Activated CD4-positive, alpha-beta T cell treated with anti-CD3 and anti-CD28 coated beads, Interleukin-2, Interleukin-6, amounts not matched to agents 100 ng/mL and 50 ng/mL, durations not matched to agents 16 hours and 8 hours (primary cell): ENCODE data around the gene PHLPP2.

Experiments
- DNase-seq: peaks from one replicate; pipeline ENCODE4 v3.0.0-alpha.2; 2020

The PHLPP2 gene

DNA sequence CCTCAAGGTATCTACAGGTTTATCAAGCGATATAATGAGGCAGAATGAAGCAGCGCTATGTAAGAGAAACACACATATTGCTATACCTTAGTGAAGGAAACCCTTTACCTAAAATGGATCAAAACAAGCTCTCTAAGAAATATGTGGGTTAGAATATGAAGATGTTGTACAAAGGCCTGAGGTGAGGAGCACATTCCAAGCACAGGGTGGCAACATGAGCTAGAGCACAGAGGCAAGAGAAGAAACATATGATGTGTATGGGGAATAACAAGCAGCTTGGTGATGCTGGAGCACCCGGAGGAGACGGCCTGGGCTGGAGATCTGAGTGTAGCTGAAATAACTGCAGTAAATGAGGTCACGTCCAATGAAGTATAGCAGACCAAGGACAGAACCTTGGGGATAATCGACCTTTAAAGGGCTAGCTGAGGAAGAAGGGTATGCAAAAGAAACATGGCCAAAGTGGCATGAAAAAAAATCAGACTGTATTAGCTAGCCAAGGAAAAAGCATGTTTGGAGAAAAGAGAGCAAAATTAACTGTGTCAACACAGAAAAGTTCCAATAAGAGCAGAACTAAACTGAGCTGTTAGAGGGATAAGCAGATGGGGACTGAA, 54.5 kb downstream of the PHLPP2 start:
- DNase-seq = no peak

DNA sequence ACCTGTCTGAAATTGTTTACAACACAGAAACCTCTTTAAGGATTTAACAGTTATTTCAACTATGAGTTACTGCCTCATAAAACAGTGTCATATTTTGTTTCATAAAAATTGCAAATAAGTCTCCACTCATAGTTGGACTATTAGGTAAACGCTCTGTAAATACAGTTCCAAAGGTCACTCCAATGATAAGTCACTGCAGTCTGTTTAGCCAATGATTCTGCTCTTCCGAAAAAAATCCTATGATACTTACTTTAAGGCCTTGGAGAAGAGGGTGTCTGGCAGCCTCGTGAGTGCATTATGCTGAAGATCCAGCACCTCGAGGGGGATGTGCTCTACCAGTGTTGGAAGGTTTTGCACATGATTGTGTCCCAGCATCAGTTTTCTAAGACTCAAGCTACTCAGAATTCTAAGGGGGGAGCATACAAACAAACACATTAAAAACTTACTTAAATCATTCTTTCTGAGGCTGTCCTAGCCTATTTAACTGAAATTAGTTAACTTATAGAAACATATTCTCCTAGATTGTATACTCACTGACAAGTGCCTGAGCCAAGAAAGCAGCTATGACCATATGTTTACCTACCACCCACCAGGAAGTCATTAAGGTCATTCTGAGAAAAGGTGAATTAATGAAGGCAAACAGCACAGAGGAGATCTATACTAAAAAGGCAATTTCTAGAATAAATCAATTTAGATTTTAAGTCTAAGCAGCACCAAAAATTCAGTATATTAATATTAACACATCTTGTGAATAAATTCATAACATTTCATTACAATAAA, 57.4 kb downstream of the PHLPP2 start:
- DNase-seq = no peak

- DNase-seq = no peak
Measured at GRCh38 chr16:71666264-71666663, 58.2 kb downstream of the PHLPP2 start.

GRCh38 chr16:71659471-71659870, 65.0 kb downstream of the PHLPP2 start:
- DNase-seq = no peak

- DNase-seq = peak; percentile 2
Measured at GRCh38 chr16:71658771-71659170, 65.7 kb downstream of the PHLPP2 start.

DNA sequence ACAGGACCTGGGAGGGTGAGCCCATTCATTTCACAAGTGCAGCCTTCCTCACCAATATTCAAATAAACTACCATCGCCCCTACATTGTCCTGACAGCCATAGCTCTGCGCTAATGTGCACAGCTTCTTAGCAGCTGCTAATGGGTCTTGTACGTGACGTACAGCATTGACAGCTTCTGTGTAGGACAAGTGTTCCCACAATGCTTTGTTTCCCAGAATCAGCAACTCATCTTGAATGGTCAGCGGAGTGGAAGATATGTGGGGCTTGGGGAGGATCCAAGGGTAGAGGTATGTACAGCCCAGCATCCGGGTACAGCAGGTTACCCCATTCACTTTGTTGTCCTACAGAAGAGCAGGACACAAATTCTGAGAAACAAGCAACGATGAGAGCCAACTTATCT, 74.8 kb downstream of the PHLPP2 start:
- DNase-seq = no peak

GRCh38 chr16:71648921-71649320, 75.6 kb downstream of the PHLPP2 start:
- no peak for DNase-seq

DNA sequence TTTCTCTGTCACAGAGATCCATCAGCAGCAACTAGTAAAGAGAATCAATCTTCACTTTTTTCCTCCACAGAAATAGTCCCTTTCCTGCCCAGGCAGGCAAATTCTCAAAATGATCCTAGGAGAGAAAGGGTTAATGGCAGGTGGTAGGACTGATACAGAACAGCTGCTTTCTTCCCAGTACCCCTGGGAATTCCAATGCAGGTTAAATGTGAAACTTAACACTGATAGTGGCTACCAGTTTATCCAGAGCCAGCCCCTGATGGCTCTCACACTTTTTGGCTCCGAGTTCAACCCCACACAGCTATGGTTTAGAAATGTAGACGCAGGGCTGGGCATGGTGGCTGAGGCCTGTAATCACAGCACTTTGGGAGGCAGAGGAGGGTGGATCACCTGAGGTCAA, 76.3 kb downstream of the PHLPP2 start:
- DNase-seq = no peak

DNA sequence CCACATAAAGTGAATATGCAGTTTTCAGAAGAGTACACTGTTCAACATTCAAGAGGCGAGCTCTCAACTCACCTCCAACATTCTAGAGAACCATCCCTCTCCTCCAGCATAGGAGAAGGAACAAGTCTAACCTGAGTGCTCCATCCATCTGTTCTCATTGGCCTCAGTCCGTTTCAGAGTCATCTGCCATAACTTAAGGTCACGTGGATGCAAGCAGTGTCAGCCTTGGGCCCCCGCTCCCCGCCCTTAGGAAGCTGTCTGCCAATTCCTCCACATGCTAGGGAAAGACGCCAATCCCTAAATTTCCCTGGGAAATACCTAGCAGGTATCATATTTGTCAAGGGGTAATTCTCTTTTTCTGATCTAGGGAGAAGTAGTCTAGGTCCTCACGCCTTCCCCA, 77.1 kb downstream of the PHLPP2 start:
- DNase-seq = no peak

DNA sequence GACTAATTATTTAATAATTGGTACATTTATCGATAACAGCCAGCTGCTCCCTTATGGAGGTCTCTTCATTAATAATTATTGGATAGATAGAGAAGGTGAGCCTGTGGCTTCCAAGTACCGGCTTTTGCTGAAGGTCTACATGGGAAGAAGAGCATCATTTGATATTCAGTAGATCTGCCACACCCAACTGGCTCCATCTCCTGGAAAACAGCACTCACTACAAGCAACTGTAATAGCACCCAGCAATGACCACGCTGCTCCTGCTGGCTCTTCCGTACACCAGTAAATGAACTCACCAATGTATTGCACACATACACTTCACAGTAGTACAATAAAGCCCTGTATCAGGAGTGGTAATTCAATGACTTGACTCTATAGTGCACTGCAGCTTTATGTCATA, 79.1 kb downstream of the PHLPP2 start:
- DNase-seq = no peak

DNA sequence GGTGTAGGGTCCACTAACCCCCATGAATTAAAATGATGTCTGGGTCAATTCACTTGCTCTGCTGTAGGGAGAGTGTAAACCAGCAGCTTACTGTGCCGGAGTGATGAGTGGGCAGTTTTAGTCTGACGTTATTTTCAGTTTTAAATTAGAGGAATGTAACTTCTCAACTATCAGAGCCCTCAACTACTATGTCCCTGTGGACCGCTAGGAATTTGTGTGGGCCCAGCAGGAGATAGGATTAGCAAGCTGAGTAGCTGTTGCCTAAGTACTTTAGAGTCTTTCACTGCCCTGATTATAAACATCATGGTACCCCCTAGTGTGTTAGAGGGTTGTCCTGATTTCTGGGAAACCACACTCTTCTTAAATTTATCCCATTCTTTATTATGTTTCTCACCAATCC, 87.1 kb downstream of the PHLPP2 start:
- DNase-seq = no peak

GRCh38 chr16:71635632-71636031, 88.9 kb downstream of the PHLPP2 start:
- DNase-seq = no peak

DNA sequence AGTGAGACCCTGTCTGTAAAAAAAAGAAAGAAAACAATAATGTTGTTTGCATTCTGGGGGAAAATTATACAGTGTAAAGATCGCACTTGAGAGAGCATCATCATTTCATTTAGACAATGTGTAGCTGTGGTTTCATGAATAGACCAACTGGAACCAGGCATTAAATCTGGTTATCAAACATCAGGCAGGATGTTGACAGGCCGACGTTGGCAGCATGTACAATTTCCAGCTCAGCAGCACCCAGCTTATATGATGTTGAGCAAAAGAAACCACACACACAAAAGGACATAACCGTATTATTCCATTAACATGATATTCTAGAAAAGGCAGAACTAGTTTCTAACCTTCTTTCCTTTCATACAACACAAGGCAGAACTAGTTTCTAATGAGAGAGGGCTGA, 92.7 kb downstream of the PHLPP2 start:
- no peak for DNase-seq

DNA sequence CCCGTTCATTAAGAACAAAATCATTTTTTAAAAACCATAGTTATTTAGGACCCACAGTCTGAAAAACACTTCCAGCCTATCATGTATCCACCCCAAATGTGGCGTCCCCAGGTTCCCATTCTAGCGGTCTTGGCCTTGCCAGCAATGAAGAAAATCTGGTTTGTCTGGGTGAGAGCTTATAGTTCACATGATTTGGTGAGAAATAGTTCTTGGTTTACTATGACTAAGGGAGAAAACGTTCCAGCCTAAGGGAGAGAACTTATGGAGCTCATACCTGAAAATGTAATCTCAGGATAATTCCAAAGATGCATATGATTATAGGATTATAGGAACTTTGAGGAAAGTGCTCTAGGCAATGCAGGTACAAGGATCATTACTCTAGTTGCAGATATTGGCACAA, 93.7 kb downstream of the PHLPP2 start:
- DNase-seq = no peak

DNA sequence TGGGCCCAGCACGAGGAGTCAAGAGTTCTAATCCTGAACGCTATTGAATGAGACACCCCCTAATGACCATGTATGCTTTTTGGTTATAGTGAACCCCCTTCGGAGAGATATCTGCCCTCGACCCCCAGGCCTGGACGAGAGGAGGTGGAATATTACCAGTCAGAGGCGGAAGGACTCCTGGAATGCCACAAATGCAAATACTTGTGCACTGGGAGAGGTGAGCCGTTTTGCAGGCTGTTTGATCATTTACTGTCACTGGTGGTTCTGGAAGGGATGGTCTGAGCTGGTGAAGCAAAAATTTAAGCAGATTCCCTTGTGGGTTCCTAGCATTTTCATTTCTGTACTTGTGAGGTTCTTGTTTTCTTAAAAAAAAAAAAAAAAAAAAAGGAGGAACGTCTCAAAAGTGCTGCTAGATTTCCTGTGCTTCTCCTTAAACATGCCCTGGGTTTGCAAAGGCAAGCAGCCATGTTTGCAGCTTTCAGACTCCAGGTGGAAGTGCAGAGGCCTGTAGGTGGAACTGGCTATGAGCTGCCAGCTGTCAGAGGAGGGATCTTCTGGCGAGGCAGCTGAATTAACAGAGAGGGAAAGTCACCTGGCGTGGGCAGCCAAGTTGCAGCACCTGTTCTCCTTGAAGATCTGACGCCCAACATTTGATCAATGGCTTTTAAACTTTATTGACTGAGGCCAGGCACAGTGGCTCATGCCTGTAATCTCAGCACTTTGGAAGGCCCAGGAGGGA, 95.1 kb downstream of the PHLPP2 start:
- no peak for DNase-seq

- DNase-seq = no peak
Measured at GRCh38 chr16:71628810-71629209, 95.7 kb downstream of the PHLPP2 start.

- DNase-seq = no peak
Measured at GRCh38 chr16:71627731-71628181, 96.7 kb downstream of the PHLPP2 start.

- no peak for DNase-seq
Measured at GRCh38 chr16:71626858-71627213, 97.7 kb downstream of the PHLPP2 start.

- no peak for DNase-seq
Measured at GRCh38 chr16:71626018-71626857, 98.3 kb downstream of the PHLPP2 start, which contains the start of gene MARVELD3. Gene MARVELD3, plus strand, starts transcription at chr16:71626184. Its CDS starts 46 bp downstream, at chr16:71626230.

GRCh38 chr16:71625113-71625850, 99.2 kb downstream of the PHLPP2 start:
- DNase-seq = no peak

- no peak for DNase-seq
Measured at GRCh38 chr16:71623597-71623996, 100.9 kb downstream of the PHLPP2 start.

DNA sequence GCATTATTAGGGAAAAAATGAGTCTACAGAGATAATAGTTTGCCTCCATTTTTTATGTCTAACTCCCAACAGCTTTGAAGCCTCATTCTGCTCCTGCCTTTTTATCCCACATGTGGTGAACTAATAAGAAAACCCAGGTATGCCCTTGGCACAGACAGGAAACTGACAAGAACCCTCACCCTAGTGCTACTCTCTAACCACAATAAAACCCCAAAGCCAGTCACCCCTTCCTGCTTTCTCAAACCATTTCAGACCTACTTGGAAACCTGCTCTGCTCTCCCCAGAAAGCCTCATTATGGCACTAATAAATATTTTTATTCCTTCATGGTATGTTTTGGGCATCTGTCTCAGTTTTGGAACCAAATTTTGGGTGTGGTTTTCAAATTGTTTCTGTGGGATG, 102.4 kb downstream of the PHLPP2 start:
- DNase-seq = peak; percentile 61
